Natural killer cell (primary cell): ENCODE data around the gene TBCCD1. TPM values are rescaled to one million over a fixed set of nuclear protein-coding genes. Genes with fewer than 3 reads are reported as not detected.

Experiments used
- ATAC-seq, 3 donors: fragments of 150-1000 bp in 2 of 3; fragments of 200-7000 bp in 1 of 3; cut with Tn5 transposase; 1 replicate in 1 of 3; 2 replicates in 2 of 3; pipeline ENCODE4 v1.10.0; 2021; ENCODE audit warnings: mild to moderate bottlenecking in 2 of 3, moderate library complexity in 2 of 3
- DNase-seq, 2 donors: peaks; one replicate each; pipeline versions ENCODE4 v3.0.0 to v3.0.0-alpha.2; 2013 to 2021; ENCODE audit warnings: mixed read lengths in 1 of 2
- H3K27ac ChIP-seq: one replicate; pipeline ENCODE4 v1.5.1; 2013; ENCODE audit warnings: mild to moderate bottlenecking, low read length
- H3K27me3 ChIP-seq: one replicate; pipeline ENCODE4 v1.6.1; 2013; ENCODE audit warnings: low read length; ENCODE audit not compliant: control insufficient read depth, insufficient read depth
- H3K36me3 ChIP-seq: one replicate; pipeline ENCODE4 v1.6.1; 2013; ENCODE audit warnings: low read length; ENCODE audit not compliant: control insufficient read depth, insufficient read depth
- H3K4me1 ChIP-seq: one replicate; pipeline ENCODE4 v1.6.1; 2013; ENCODE audit warnings: low read length; ENCODE audit not compliant: control insufficient read depth, insufficient read depth
- H3K4me3 ChIP-seq: one replicate; pipeline ENCODE4 v1.5.1; 2013; ENCODE audit warnings: low read length
- H3K9me3 ChIP-seq: one replicate; pipeline ENCODE4 v1.6.1; 2013; ENCODE audit warnings: low read length; ENCODE audit not compliant: control insufficient read depth, insufficient read depth
- H3K27ac Mint-ChIP-seq, 2 donors: one replicate each; pipeline ENCODE4 v1.8.0; 2022; ENCODE audit warnings: mild to moderate bottlenecking in 2 of 2, mixed read lengths in 2 of 2, moderate library complexity in 1 of 2
- H3K27me3 Mint-ChIP-seq, 2 donors: one replicate each; pipeline ENCODE4 v1.8.0; 2022; ENCODE audit warnings: low read depth in 2 of 2, mixed read lengths in 2 of 2
- H3K36me3 Mint-ChIP-seq: one replicate; pipeline ENCODE4 v1.8.0; 2022; ENCODE audit warnings: mixed read lengths
- H3K4me1 Mint-ChIP-seq, 2 donors: one replicate each; pipeline ENCODE4 v1.8.0; 2022; ENCODE audit warnings: mixed read lengths in 2 of 2
- H3K4me3 Mint-ChIP-seq: one replicate; pipeline ENCODE4 v1.8.0; 2022; ENCODE audit warnings: mild to moderate bottlenecking, moderate library complexity, mixed read lengths
- H3K9me3 Mint-ChIP-seq, 2 donors: one replicate each; pipeline ENCODE4 v1.8.0; 2022; ENCODE audit warnings: mixed read lengths in 2 of 2
- WGBS: methylation state at CpG from one replicate; pipeline ENCODE4 v1.1.7; 2013; ENCODE audit warnings: missing lambda C conversion rate; ENCODE audit not compliant: insufficient coverage; 5-methylcytosine and 5-hydroxymethylcytosine counted together
- intact Hi-C: fragments of 100-400 bp; cut with micrococcal nuclease; formaldehyde crosslinking; loops from one replicate; pipeline ENCODE4 v1.14.2; 2022
- total RNA-seq, 4 donors: library from RNA; stranded (reverse); fragments of 120-200 nt in 1 of 4; gene quantifications; one replicate each; pipeline versions ENCODE4 v1.2.3 to v1.2.4, GENCODE V29; 2013 to 2022
- TF ChIP-seq, protein P1 (sequence below): fragments of 200-600 bp; IDR thresholded peaks from one replicate; pipeline ENCODE4 v1.8.0; 2022; ENCODE audit warnings: antibody characterized with exemption

The TBCCD1 gene
- total RNA-seq, 3 donors from 2014 or later (not counting 1 experiment from before 2014, with no cell fraction given), result 16.8 to 23.0 (median 20.3) TPM

DNA sequence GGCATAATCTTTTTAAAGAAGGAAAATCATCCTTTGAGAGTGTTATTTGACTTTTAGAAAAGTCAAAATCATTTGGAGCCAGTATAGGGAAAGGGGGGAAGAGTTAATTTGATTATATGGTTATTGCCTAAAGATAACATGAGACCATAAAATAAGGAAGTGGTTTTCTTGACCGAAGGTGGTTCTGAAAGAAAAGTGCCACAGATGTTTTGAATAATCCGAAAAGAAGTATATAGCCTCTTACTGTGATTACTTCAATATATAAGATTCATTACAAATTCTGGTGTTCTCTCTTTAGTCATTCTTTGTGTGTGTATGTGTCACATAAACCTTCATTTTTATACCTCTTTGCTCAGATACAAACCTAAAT lies 4.5 kb upstream of the TBCCD1 start:
- peak overlapping the region; percentile 84 for H3K4me3 ChIP-seq

DNA sequence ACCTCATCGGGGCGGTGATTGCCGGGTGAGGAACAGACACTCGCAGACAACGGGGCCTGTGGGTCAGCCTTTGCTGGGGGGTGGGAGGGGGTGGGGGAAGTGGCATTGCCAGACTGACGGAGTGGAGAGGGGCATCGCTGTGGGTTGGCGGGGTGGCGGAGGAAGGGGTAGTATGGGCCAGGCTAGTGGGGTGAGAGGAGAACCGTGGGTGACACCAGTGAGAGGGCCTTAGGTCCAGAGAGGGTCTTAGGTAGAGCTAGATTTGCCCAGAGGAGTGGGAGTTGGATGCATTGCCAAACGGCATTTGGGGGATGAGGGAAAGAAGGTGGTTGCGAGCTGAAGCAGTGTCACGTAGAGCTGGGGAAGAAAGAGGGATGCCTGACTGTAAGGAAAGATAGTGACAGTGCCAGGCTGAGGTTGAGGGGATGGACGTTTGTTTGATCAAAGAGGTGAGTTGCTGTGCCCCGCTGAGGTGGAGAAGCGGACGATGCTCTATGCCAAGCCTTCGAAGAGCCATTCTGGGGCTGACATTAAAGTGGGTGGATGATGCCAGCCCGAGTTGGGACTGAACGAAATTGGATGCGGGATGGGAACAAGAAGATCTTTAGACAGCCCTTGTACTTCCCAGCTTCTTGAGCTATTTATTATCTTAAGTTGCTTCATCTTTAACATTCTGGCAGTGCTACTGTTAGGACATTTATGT lies 4.0 kb upstream of the TBCCD1 start:
- H3K27ac ChIP-seq, result peak overlapping the region; percentile 95
- peaks cover 33% of the 10 kb centered on the region for H3K4me1 ChIP-seq
- WGBS, result 5% methylated on average over 21 of the region's 21 CpGs
- H3K27ac Mint-ChIP-seq, result peak overlapping the region; percentile 97 to 98
- H3K27me3 Mint-ChIP-seq, result no peaks in the 10 kb centered on the region
- peak overlapping the region; percentile 84 for H3K4me3 ChIP-seq
- peak overlapping the region; percentile 99 for H3K4me3 Mint-ChIP-seq
- no peaks in the 10 kb centered on the region for H3K9me3 Mint-ChIP-seq
- H3K27me3 ChIP-seq, result no peaks in the 10 kb centered on the region
- intact Hi-C loops, result loop anchor here (1.0 to 10.0 kb wide), 4 partner anchors 213 to 985 kb away; partner anchors contain the start of genes ETV5, RPL39L and SENP2
- no peaks in the 10 kb centered on the region for H3K9me3 ChIP-seq
- DNase-seq, result no peak
- peaks cover 53 to 57% of the 10 kb centered on the region in 2 donors for H3K4me1 Mint-ChIP-seq
- peaks cover 10% of the 10 kb centered on the region for H3K36me3 Mint-ChIP-seq
- no peak for ATAC-seq
- H3K36me3 ChIP-seq, result peaks cover 31% of the 10 kb centered on the region
- TF ChIP-seq, protein P1, sequence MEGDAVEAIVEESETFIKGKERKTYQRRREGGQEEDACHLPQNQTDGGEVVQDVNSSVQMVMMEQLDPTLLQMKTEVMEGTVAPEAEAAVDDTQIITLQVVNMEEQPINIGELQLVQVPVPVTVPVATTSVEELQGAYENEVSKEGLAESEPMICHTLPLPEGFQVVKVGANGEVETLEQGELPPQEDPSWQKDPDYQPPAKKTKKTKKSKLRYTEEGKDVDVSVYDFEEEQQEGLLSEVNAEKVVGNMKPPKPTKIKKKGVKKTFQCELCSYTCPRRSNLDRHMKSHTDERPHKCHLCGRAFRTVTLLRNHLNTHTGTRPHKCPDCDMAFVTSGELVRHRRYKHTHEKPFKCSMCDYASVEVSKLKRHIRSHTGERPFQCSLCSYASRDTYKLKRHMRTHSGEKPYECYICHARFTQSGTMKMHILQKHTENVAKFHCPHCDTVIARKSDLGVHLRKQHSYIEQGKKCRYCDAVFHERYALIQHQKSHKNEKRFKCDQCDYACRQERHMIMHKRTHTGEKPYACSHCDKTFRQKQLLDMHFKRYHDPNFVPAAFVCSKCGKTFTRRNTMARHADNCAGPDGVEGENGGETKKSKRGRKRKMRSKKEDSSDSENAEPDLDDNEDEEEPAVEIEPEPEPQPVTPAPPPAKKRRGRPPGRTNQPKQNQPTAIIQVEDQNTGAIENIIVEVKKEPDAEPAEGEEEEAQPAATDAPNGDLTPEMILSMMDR, result no peak

More for the DNA sequence above, 4.5 kb upstream of the TBCCD1 start:
- H3K4me1 Mint-ChIP-seq, result peaks cover 48 to 52% of the 10 kb centered on the region in 2 donors
- intact Hi-C loops, result loop anchor here (10.0 kb wide), 1 partner anchor 563 kb away; the partner anchor contains the start of gene RPL39L
- H3K27me3 Mint-ChIP-seq, result no peaks in the 10 kb centered on the region
- DNase-seq (no peak), ATAC-seq (no peak)
- H3K27me3 ChIP-seq, result no peaks in the 10 kb centered on the region
- peaks cover 10% of the 10 kb centered on the region for H3K36me3 Mint-ChIP-seq
- WGBS, result 0% methylated on average over 1 of the region's 2 CpGs
- H3K4me3 Mint-ChIP-seq, result peak overlapping the region; percentile 99
- peak overlapping the region; percentile 97 to 98 for H3K27ac Mint-ChIP-seq
- no peak overlapping the region for H3K27ac ChIP-seq
- TF ChIP-seq, protein P1, result no peak
- H3K9me3 Mint-ChIP-seq, result no peaks in the 10 kb centered on the region
- H3K4me1 ChIP-seq, result peaks cover 28% of the 10 kb centered on the region
- no peaks in the 10 kb centered on the region for H3K9me3 ChIP-seq
- peaks cover 37% of the 10 kb centered on the region for H3K36me3 ChIP-seq

DNA sequence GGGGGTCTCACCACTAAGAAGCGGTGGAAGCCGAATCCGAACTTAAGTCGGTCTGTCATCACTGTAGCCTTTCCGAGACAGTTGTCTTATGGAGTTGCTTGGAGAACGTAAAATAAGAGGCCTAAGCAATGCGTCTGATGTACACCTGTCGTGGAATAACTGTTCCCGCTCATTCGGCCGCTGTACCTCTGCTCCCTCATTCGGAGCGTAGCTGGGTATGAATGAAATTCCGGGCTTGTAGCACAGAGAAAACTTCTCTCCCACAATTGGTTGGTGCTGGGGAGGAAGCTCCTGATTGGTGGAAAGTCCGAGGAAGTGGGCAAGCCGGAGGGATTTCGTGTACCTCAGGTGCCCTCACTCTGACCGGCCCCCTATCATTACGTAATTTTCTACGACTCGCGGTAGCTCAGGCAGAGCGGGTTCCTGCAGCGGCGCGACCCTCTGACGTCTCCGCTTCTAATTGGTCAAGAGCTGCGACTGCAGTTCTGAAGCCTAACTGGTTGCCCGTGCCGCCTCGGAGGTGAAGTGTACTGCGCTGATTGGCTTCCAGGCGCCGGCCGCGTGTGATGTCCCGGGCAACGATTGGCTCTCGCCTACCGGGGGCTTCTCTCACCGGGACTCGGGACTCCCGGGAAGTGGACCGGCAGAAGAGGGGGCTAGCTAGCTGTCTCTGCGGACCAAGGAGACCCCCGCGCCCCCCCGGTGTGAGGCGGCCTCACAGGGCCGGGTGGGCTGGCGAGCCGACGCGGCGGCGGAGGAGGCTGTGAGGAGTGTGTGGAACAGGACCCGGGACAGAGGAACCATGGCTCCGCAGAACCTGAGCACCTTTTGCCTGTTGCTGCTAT lies 3.2 kb upstream of the TBCCD1 start, which contains the start of gene DNAJB11:
DNAJB11 (plus strand) TSS at position 625 of the 845 bp plus-strand sequence; CDS start at position 803, 178 bp downstream.
- Mint-ChIP-seq H3K4me1 (peaks cover 50 to 58% of the 10 kb centered on the region in 2 donors), H3K4me3 (peak within 1 kb of the TSS; percentile 99), H3K9me3 (no peaks in the 10 kb centered on the region), H3K27ac (peak within 1 kb of the TSS; percentile 97 to 98), H3K36me3 (peaks cover 10% of the 10 kb centered on the region), H3K27me3 (no peaks in the 10 kb centered on the region)
- DNase-seq (peak; percentile 97 to 99), ATAC-seq (peak; percentile 83 to 95 (median 83))
- Histone ChIP-seq H3K4me1 (peaks cover 36% of the 10 kb centered on the region), H3K27ac (peak within 1 kb of the TSS; percentile 95), H3K36me3 (peaks cover 23% of the 10 kb centered on the region), H3K27me3 (no peaks in the 10 kb centered on the region), H3K9me3 (no peaks in the 10 kb centered on the region), H3K4me3 (peak within 1 kb of the TSS; percentile 84)
- intact Hi-C loops, result loop anchor here (1.0 to 10.0 kb wide), 4 partner anchors 214 to 984 kb away; partner anchors contain the start of genes ETV5, RPL39L and SENP2
- under 1% methylated on average over 59 of the region's 59 CpGs for WGBS
- TF ChIP-seq, protein P1, result no peak
